IMR-90 (cell line): Measurements from ENCODE around the gene OSBPL6. TPM values are rescaled to one million over a fixed set of nuclear protein-coding genes. Genes with fewer than 3 reads are reported as not detected.

ENCODE experiments used
- ATAC-seq: fragments of 200-7000 bp; cut with Tn5 transposase; 2 replicates; pipeline ENCODE4 v1.9.1; 2020; ENCODE audit warnings: low read depth, mild to moderate bottlenecking, moderate library complexity
- BruUV-seq: library from RNA; stranded (reverse); fragments of 400-500 nt; replicated peaks from 2 replicates; lab custom pipeline; 2021; lab: Mats Ljungman, UMichigan
- CTCF ChIA-PET: fragments of 300-600 bp; formaldehyde crosslinking; extraction: SDS; loops from one replicate; lab custom pipeline; 2021; ENCODE audit warnings: antibody characterized with exemption; lab: Yijun Ruan, JAX
- POLR2A ChIA-PET: fragments of 300-600 bp; sonication (Branson Sonifier 250); formaldehyde crosslinking; loops from one replicate; lab custom pipeline; 2022; ENCODE audit warnings: antibody characterized with exemption; ENCODE audit not compliant: unreplicated experiment; lab: Charles Lee
- DNase-seq: peaks from one replicate; pipeline ENCODE4 v3.0.0; 2013
- H2AFZ ChIP-seq: replicated peaks from 2 replicates; pipeline ENCODE3; 2013; ENCODE audit warnings: low read length, mild to moderate bottlenecking; ENCODE audit not compliant: poor library complexity
- H2AK5ac ChIP-seq: 2 replicates; pipeline ENCODE4 v1.6.1; 2013; ENCODE audit warnings: low read depth, low read length, inconsistent platforms
- H2AK9ac ChIP-seq: replicated peaks from 2 replicates; pipeline ENCODE3; 2013; ENCODE audit warnings: mild to moderate bottlenecking, low read depth, low read length, moderate library complexity; ENCODE audit not compliant: poor library complexity
- H2BK120ac ChIP-seq: 2 replicates; pipeline ENCODE4 v1.6.1; 2013; ENCODE audit warnings: low read depth, low read length, inconsistent platforms
- H2BK15ac ChIP-seq: 3 replicates; pipeline ENCODE4 v1.6.1; 2013; ENCODE audit warnings: low read depth, low read length, inconsistent platforms
- H2BK20ac ChIP-seq: 2 replicates; pipeline ENCODE4 v1.6.1; 2013; ENCODE audit warnings: low read depth, mild to moderate bottlenecking, inconsistent platforms, low read length, moderate library complexity
- H2BK5ac ChIP-seq: 2 replicates; pipeline ENCODE4 v1.6.1; 2013; ENCODE audit warnings: mild to moderate bottlenecking, low read depth, low read length, inconsistent platforms; ENCODE audit not compliant: poor library complexity, severe bottlenecking
- H3K14ac ChIP-seq: replicated peaks from 2 replicates; pipeline ENCODE4 v1.6.1; 2013; ENCODE audit warnings: low read depth, low read length, inconsistent platforms
- H3K18ac ChIP-seq: 2 replicates; pipeline ENCODE4 v1.6.1; 2013; ENCODE audit warnings: low read depth, low read length, control low read depth
- H3K23ac ChIP-seq: 2 replicates; pipeline ENCODE4 v1.6.1; 2013; ENCODE audit warnings: low read depth, low read length, inconsistent platforms
- H3K27ac ChIP-seq: 2 replicates; pipeline ENCODE4 v1.5.1; 2013; ENCODE audit warnings: mild to moderate bottlenecking, control low read depth, low read length; ENCODE audit not compliant: insufficient read depth
- H3K27me3 ChIP-seq: 2 replicates; pipeline ENCODE4 v1.6.1; 2013; ENCODE audit warnings: low read length; ENCODE audit not compliant: control insufficient read depth, insufficient read depth
- H3K36me3 ChIP-seq: 2 replicates; pipeline ENCODE4 v1.6.1; 2013; ENCODE audit warnings: low read length, mixed read lengths; ENCODE audit not compliant: control insufficient read depth, insufficient read depth
- H3K4ac ChIP-seq: 2 replicates; pipeline ENCODE4 v1.6.1; 2013; ENCODE audit warnings: low read depth, low read length, inconsistent platforms
- H3K4me1 ChIP-seq: 2 replicates; pipeline ENCODE4 v1.6.1; 2013; ENCODE audit warnings: low read length, mixed read lengths; ENCODE audit not compliant: control insufficient read depth, insufficient read depth
- H3K4me2 ChIP-seq: 2 replicates; pipeline ENCODE4 v1.6.1; 2013; ENCODE audit warnings: low read depth, mild to moderate bottlenecking, control low read depth, low read length, moderate library complexity
- H3K4me3 ChIP-seq: 2 replicates; pipeline ENCODE4 v1.5.1; 2013; ENCODE audit warnings: low read depth, mild to moderate bottlenecking, control low read depth, low read length, moderate library complexity; ENCODE audit not compliant: insufficient read depth
- H3K56ac ChIP-seq: 2 replicates; pipeline ENCODE4 v1.6.1; 2013; ENCODE audit warnings: low read length, inconsistent platforms; ENCODE audit not compliant: insufficient read depth; ENCODE audit errors: extremely low read depth
- H3K79me1 ChIP-seq, 2 experiments: 2 replicates each; pipeline ENCODE4 v1.6.1; 2013; ENCODE audit warnings: low read length in 2 of 2, inconsistent platforms in 1 of 2, low read depth in 1 of 2
- H3K9ac ChIP-seq: 2 replicates; pipeline ENCODE4 v1.6.1; 2013; ENCODE audit warnings: low read depth, low read length, control low read depth
- H3K9me1 ChIP-seq: 2 replicates; pipeline ENCODE4 v1.6.1; 2013; ENCODE audit warnings: low read length, inconsistent platforms; ENCODE audit not compliant: insufficient read depth
- H3K9me3 ChIP-seq: 2 replicates; pipeline ENCODE4 v1.6.1; 2013; ENCODE audit warnings: low read length; ENCODE audit not compliant: control insufficient read depth, insufficient read depth
- H4K20me1 ChIP-seq: 2 replicates; pipeline ENCODE4 v1.6.1; 2013; ENCODE audit warnings: low read length, inconsistent platforms; ENCODE audit not compliant: insufficient read depth
- H4K5ac ChIP-seq: 2 replicates; pipeline ENCODE4 v1.6.1; 2013; ENCODE audit warnings: mild to moderate bottlenecking, low read depth, low read length, control low read depth
- H4K8ac ChIP-seq, 2 experiments: 2 replicates each; pipeline ENCODE4 v1.6.1; 2013; ENCODE audit warnings: low read depth in 2 of 2, low read length in 2 of 2, control low read depth in 1 of 2, inconsistent platforms in 1 of 2
- H4K91ac ChIP-seq: 2 replicates; pipeline ENCODE4 v1.6.1; 2013; ENCODE audit warnings: low read depth, low read length, inconsistent platforms; ENCODE audit not compliant: insufficient read depth
- BHLHE40 ChIP-seq: fragments of 150-350 bp; IDR thresholded peaks from 2 replicates; pipeline ENCODE4 v1.6.1; 2016; ENCODE audit warnings: mild to moderate bottlenecking, low read depth, low read length
- CEBPB ChIP-seq: IDR thresholded peaks from 2 replicates; pipeline ENCODE4 v1.6.1; 2012; ENCODE audit warnings: low read depth, low read length, improper control_type of control experiment
- CHD1 ChIP-seq: IDR thresholded peaks from 2 replicates; pipeline ENCODE4 v1.6.1; 2012; ENCODE audit warnings: low read depth, low read length, improper control_type of control experiment
- ELK1 ChIP-seq: fragments of 150-350 bp; IDR thresholded peaks from 2 replicates; pipeline ENCODE4 v1.6.1; 2016; ENCODE audit warnings: low read depth, mild to moderate bottlenecking, low read length, moderate library complexity, borderline replicate concordance
- FOS ChIP-seq: fragments of 150-350 bp; IDR thresholded peaks from 2 replicates; pipeline ENCODE4 v1.6.1; 2016; ENCODE audit warnings: low read depth, low read length
- MAFK ChIP-seq: IDR thresholded peaks from 2 replicates; pipeline ENCODE4 v1.6.1; 2012; ENCODE audit warnings: low read depth, low read length, improper control_type of control experiment
- MAZ ChIP-seq: IDR thresholded peaks from 2 replicates; pipeline ENCODE4 v1.6.1; 2012; ENCODE audit warnings: low read depth, mild to moderate bottlenecking, low read length, improper control_type of control experiment, moderate library complexity, borderline replicate concordance
- NFE2L2 ChIP-seq: fragments of 150-350 bp; IDR thresholded peaks from 2 replicates; pipeline ENCODE4 v1.6.1; 2016; ENCODE audit warnings: low read depth, mild to moderate bottlenecking, low read length
- POLR2A ChIP-seq: IDR thresholded peaks from 2 replicates; pipeline ENCODE4 v1.6.1; 2012; ENCODE audit warnings: mild to moderate bottlenecking, low read depth, low read length
- RAD21 ChIP-seq: IDR thresholded peaks from 2 replicates; pipeline ENCODE4 v1.6.1; 2012; ENCODE audit warnings: low read length, improper control_type of control experiment
- RCOR1 ChIP-seq: IDR thresholded peaks from 2 replicates; pipeline ENCODE4 v1.6.1; 2012; ENCODE audit warnings: mild to moderate bottlenecking, low read length, improper control_type of control experiment; ENCODE audit not compliant: insufficient replicate concordance
- USF2 ChIP-seq: fragments of 150-350 bp; IDR thresholded peaks from 2 replicates; pipeline ENCODE4 v1.6.1; 2017; ENCODE audit warnings: mild to moderate bottlenecking, antibody characterized with exemption, low read length, low read depth
- dilution Hi-C: fragments of 300-500 bp; cut with HindIII; formaldehyde crosslinking; loops from one replicate; pipeline ENCODE4 v1.14.3; 2018; ENCODE audit warnings: low sequenced_read_pairs; ENCODE audit not compliant: unreplicated experiment
- in situ Hi-C: fragments of 300-500 bp; cut with MboI; formaldehyde crosslinking; loops from 3 replicates; pipeline ENCODE4 v1.14.3; 2019; ENCODE audit warnings: low sequenced_read_pairs, inconsistent platforms, mixed read lengths
- intact Hi-C: fragments of 100-400 bp; cut with micrococcal nuclease; formaldehyde crosslinking; loops from 2 replicates; pipeline ENCODE4 v1.10.0; 2022
- polyA plus RNA-seq, 3 experiments: library from polyadenylated mRNA; depleted of rRNA; stranded (reverse); fragments of >200 nt; gene quantifications; 2 replicates each; pipeline ENCODE4 v1.2.3, GENCODE V29; 2012; ENCODE audit warnings: low replicate concordance in 1 of 3
- total RNA-seq: library from RNA; depleted of rRNA; stranded (reverse); fragments of >200 nt; gene quantifications from 2 replicates; pipeline ENCODE4 v1.2.3, GENCODE V29; 2012

Gene OSBPL6
- total and polyA plus RNA-seq, 2 of the 4 experiments (the other 2 are of a cell fraction) = 3.2 to 3.7 TPM

- no peaks in the 10 kb centered on the region for H3K36me3 ChIP-seq
- intact Hi-C loops (no loop called here), in situ Hi-C loops (no loop called here), dilution Hi-C loops (no loop called here)
- H3K14ac ChIP-seq = no peak overlapping the region
- H2AK9ac ChIP-seq = no peak overlapping the region
- POLR2A ChIA-PET = no interaction called here
- no peak for DNase-seq
- H4K8ac ChIP-seq = no peak overlapping the region
- H3K4ac ChIP-seq = no peak overlapping the region
- no peaks in the 10 kb centered on the region for H4K20me1 ChIP-seq
- H3K4me2 ChIP-seq = no peak overlapping the region
- no peak overlapping the region for H3K9ac ChIP-seq
- H2AFZ ChIP-seq = no peak overlapping the region
- no peaks in the 10 kb centered on the region for H3K79me1 ChIP-seq
- H3K27ac ChIP-seq = no peak overlapping the region
- CTCF ChIA-PET = interaction anchor here (1.5 kb wide), 1 partner anchor 79 kb away, joined by 4 read pairs; no protein-coding TSS in a partner anchor
- H3K9me3 ChIP-seq = no peaks in the 10 kb centered on the region
- ATAC-seq = no peak
- BruUV-seq = no TSS peak
- H3K4me3 ChIP-seq = no peak overlapping the region
- H2BK15ac ChIP-seq = no peak overlapping the region
- H4K5ac ChIP-seq = no peak overlapping the region
- H3K9me1 ChIP-seq = no peaks in the 10 kb centered on the region
- H3K27me3 ChIP-seq = no peaks in the 10 kb centered on the region
- no peak overlapping the region for H2BK120ac ChIP-seq
- TF ChIP-seq BHLHE40 (no peak), MAFK (no peak), USF2 (no peak), POLR2A (no peak), CEBPB (no peak), CHD1 (no peak), MAZ (no peak), NFE2L2 (no peak), ELK1 (no peak), RAD21 (no peak), RCOR1 (no peak), FOS (no peak)
- no peak overlapping the region for H3K23ac ChIP-seq
- no peaks in the 10 kb centered on the region for H3K4me1 ChIP-seq
- no peak overlapping the region for H2BK5ac ChIP-seq
- no peak overlapping the region for H3K18ac ChIP-seq
- no peak overlapping the region for H2AK5ac ChIP-seq
- H3K56ac ChIP-seq = no peak overlapping the region
- H4K91ac ChIP-seq = no peak overlapping the region
- H2BK20ac ChIP-seq = no peak overlapping the region
Measured at GRCh38 chr2:178335230-178335629, 140.9 kb downstream of the OSBPL6 start.
